Mucosa of descending colon (tissue), 3 donors: ENCODE data around the gene DIAPH2. TPM values are rescaled to one million over a fixed set of nuclear protein-coding genes. Genes with fewer than 3 reads are reported as not detected.

Experiments used
- ATAC-seq: fragments of 200-7000 bp; cut with Tn5 transposase; one replicate; pipeline ENCODE4 v1.9.1; 2020; ENCODE audit warnings: mild to moderate bottlenecking, moderate library complexity
- DNase-seq, 3 donors: peaks; one replicate each; pipeline ENCODE4 v3.0.0-alpha.2; 2020
- H3K36me3 ChIP-seq: fragments of 200-600 bp; one replicate; pipeline ENCODE4 v1.8.0; 2021; ENCODE audit warnings: low read depth, mild to moderate bottlenecking
- H3K4me1 ChIP-seq: fragments of 200-600 bp; one replicate; pipeline ENCODE4 v1.8.0; 2021; ENCODE audit warnings: low read depth, mild to moderate bottlenecking
- H3K4me3 ChIP-seq: fragments of 200-600 bp; one replicate; pipeline ENCODE4 v1.8.0; 2021; ENCODE audit warnings: mild to moderate bottlenecking
- H3K9me3 ChIP-seq: fragments of 200-600 bp; one replicate; pipeline ENCODE4 v1.8.0; 2021; ENCODE audit warnings: mild to moderate bottlenecking
- intact Hi-C, 2 donors: fragments of 100-400 bp; cut with DNase I in 1 of 2; cut with micrococcal nuclease in 1 of 2; formaldehyde crosslinking; loops; one replicate each; pipeline versions ENCODE4 v1.11.0 to v1.11.1; 2022; cut with DNase I, micrococcal nuclease
- total RNA-seq, 3 donors: library from RNA; stranded (reverse); fragmentation: NEBNext Ultra II Directional in 2 of 3; extraction: Animal tissue kit (Norgen Biotek cat#: 25700) in 2 of 3; gene quantifications; one replicate each; pipeline versions ENCODE4 v1.2.1 to v1.2.4, GENCODE V29; 2021 to 2023
- TF ChIP-seq, protein P1 (sequence below): fragments of 200-600 bp; IDR thresholded peaks from one replicate; pipeline ENCODE4 v1.8.0; 2022; ENCODE audit warnings: antibody characterized with exemption, mild to moderate bottlenecking
- donor health status: DM: no; HTN: no; CAD: no; lungs with moderate emphysema.
- donor health status: DM: no; HTN: no; CAD: no.
- donor health status: DM: no; HTN: yes; CAD: no.

Gene DIAPH2
- total RNA-seq, 3 donors from 2014 or later, result 26.7 to 40.2 (median 29.6) TPM

DNA sequence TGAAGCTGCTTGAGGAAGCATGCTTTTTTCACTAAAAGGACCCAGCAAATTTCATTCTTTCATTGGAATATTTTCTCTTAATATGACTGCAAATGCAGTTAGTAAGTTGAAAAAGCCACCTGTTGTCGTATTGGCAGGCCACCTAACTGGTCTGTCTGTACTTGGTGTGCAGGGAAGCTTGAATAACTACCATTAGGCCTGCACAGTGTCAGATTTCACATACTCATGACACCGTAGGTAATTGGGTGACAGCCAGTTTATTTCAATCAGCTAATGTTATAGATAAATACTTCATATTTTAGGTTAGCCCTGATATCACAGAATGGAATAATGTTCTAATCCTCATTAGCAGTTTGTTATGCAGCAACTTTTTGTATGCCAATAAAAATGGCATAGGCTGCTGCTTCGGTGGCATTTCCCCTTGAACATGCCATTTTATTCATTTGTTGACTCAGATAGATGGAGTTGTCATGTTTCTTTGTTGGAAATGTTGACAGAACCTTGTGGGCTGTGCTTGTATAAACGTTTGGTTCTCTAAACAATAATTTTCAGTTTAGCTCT lies 372.8 kb downstream of the DIAPH2 start:
- TF ChIP-seq, protein P1, sequence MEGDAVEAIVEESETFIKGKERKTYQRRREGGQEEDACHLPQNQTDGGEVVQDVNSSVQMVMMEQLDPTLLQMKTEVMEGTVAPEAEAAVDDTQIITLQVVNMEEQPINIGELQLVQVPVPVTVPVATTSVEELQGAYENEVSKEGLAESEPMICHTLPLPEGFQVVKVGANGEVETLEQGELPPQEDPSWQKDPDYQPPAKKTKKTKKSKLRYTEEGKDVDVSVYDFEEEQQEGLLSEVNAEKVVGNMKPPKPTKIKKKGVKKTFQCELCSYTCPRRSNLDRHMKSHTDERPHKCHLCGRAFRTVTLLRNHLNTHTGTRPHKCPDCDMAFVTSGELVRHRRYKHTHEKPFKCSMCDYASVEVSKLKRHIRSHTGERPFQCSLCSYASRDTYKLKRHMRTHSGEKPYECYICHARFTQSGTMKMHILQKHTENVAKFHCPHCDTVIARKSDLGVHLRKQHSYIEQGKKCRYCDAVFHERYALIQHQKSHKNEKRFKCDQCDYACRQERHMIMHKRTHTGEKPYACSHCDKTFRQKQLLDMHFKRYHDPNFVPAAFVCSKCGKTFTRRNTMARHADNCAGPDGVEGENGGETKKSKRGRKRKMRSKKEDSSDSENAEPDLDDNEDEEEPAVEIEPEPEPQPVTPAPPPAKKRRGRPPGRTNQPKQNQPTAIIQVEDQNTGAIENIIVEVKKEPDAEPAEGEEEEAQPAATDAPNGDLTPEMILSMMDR, result no peak
- Histone ChIP-seq H3K4me1 (no peaks in the 10 kb centered on the region), H3K36me3 (no peaks in the 10 kb centered on the region), H3K9me3 (no peaks in the 10 kb centered on the region), H3K4me3 (no peak overlapping the region)
- ATAC-seq (no peak), DNase-seq (no peak)
- intact Hi-C loops, result no loop called here

DNA sequence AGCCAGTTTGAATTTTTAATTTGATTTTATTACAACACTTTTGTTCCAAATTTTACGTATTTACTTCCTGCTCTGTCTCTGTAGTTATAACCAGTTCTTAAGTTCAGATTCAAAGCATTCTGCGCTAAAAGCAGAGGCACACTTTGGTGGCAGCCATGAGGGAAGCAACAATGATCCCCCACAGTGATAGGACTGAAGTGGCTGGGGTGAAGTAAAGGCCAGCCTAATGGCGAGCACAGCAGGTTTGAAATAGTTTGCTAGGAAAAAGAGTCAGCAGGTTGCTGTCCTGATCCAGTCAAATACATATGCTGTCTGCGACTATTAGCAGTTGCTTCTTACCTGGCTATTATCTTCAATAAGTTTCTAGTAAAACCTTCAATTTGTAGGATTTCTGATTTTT lies 375.4 kb downstream of the DIAPH2 start:
- no peak for DNase-seq
- no peaks in the 10 kb centered on the region for H3K4me1 ChIP-seq
- H3K9me3 ChIP-seq, result no peaks in the 10 kb centered on the region
- no peaks in the 10 kb centered on the region for H3K36me3 ChIP-seq
- no peak for ATAC-seq
- TF ChIP-seq, protein P1, result no peak
- intact Hi-C loops, result no loop called here
- no peak overlapping the region for H3K4me3 ChIP-seq

DNA sequence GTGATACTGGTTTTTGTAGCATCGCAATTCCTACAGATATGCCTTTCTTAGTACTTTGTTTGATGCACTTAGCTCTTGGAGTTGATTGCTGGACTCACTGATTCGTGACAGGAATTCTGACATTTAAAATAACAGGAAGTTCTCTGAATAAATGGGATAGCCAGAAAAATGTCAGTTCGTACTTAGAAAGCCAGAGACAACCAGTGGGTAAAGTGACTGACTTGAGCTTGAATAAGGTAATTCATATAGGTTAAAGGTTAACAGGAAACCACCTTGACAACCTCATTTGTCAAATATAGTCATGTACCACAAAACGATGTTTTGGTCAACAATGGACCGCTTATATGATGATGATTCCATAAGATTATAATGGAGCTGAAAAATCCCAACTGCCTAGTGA lies 380.4 kb downstream of the DIAPH2 start:
- TF ChIP-seq, protein P1, result no peak
- Histone ChIP-seq H3K9me3 (no peaks in the 10 kb centered on the region), H3K36me3 (no peaks in the 10 kb centered on the region), H3K4me3 (no peak overlapping the region), H3K4me1 (no peaks in the 10 kb centered on the region)
- intact Hi-C loops, result no loop called here
- DNase-seq (no peak), ATAC-seq (no peak)

DNA sequence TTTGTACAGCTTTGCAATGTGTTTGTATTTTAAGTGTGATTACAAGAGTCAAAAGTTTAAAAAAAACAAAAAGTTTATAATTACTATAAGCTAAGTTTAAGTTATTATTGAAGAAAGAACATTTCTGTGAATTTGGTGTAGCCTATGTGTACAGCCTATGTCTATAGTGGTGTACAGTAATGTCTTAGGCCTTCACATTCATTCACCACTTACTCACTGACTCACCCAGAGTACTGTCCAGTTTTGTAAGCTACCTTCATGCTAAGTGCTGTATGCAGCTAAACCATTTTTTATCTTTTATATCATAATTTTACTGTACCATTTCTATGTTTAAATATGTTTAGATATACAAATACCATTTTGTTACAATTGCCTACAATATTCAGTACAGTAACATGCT lies 381.3 kb downstream of the DIAPH2 start:
- no peaks in the 10 kb centered on the region for H3K36me3 ChIP-seq
- intact Hi-C loops, result no loop called here
- TF ChIP-seq, protein P1, result no peak
- ATAC-seq (no peak), DNase-seq (no peak)
- H3K4me1 ChIP-seq, result no peaks in the 10 kb centered on the region
- no peak overlapping the region for H3K4me3 ChIP-seq
- H3K9me3 ChIP-seq, result no peaks in the 10 kb centered on the region

DNA sequence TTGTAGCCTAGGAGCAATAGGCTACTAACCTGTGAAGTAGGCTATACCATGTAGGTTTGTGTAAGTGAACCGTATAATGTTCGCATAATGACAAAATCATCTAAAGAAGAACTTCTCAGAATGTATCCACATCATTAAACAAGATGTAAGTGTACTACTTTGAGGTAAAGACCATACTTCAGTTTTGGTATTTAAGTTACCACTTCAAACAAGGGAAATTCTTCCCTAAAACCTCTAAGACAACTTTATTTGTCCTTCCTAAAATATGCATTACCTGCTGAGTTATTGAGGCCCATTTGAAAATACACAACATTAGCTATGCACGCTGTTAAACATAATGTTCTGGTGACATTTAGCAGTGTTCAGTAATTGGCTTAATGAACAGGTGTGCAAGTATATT lies 381.7 kb downstream of the DIAPH2 start:
- Histone ChIP-seq H3K36me3 (no peaks in the 10 kb centered on the region), H3K9me3 (no peaks in the 10 kb centered on the region), H3K4me3 (no peak overlapping the region), H3K4me1 (no peaks in the 10 kb centered on the region)
- intact Hi-C loops, result no loop called here
- DNase-seq, result no peak
- TF ChIP-seq, protein P1, result no peak
- ATAC-seq, result no peak

DNA sequence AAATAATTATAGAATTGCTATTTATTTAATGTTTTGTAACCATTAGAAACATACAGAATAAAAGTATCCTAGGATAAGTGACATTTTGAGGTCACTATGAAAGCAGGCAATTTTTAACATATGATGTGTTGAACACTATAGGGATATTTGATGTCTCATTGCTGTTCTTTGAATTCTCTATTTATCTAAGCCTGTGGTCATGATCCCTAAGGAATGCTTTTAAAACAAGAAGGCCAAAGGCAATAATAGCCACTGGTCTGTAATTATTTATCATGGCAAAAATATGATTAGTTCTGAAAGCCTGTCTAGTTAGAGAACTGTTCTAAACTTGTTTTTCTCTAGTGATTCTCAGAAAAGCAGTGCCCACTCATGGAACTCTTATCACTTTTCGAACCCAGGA lies 385.7 kb downstream of the DIAPH2 start:
- DNase-seq, result no peak
- TF ChIP-seq, protein P1, result no peak
- ATAC-seq, result no peak
- H3K9me3 ChIP-seq, result no peaks in the 10 kb centered on the region
- H3K4me1 ChIP-seq, result no peaks in the 10 kb centered on the region
- no peak overlapping the region for H3K4me3 ChIP-seq
- intact Hi-C loops, result no loop called here
- H3K36me3 ChIP-seq, result no peaks in the 10 kb centered on the region
